Left ventricle myocardium inferior (tissue), 1 donor: ENCODE results near the gene SEMA4B. TPM values are rescaled to one million over a fixed set of nuclear protein-coding genes. Genes with fewer than 3 reads are reported as not detected.

Source experiments
- DNase-seq: peaks from one replicate; pipeline ENCODE4 v3.0.0-alpha.2; 2020
- H3K27ac ChIP-seq: fragments of 200-600 bp; replicated peaks from 2 replicates; pipeline ENCODE4 v1.8.0; 2021
- H3K27me3 ChIP-seq: fragments of 200-600 bp; 2 replicates; pipeline ENCODE4 v1.8.0; 2021; ENCODE audit warnings: low read depth
- H3K36me3 ChIP-seq: fragments of 200-600 bp; 2 replicates; pipeline ENCODE4 v1.8.0; 2021
- H3K4me1 ChIP-seq: fragments of 200-600 bp; 2 replicates; pipeline ENCODE4 v1.8.0; 2021
- H3K4me3 ChIP-seq: fragments of 200-600 bp; 2 replicates; pipeline ENCODE4 v1.8.0; 2021; ENCODE audit warnings: mild to moderate bottlenecking, moderate library complexity
- H3K9me3 ChIP-seq: fragments of 200-600 bp; replicated peaks from 2 replicates; pipeline ENCODE4 v1.8.0; 2021
- CTCF ChIP-seq: fragments of 200-600 bp; IDR thresholded peaks from 2 replicates; pipeline ENCODE4 v1.8.0; 2021; ENCODE audit warnings: antibody characterized with exemption, mild to moderate bottlenecking, borderline replicate concordance
- intact Hi-C: fragments of 100-400 bp; cut with micrococcal nuclease; formaldehyde crosslinking; loops from one replicate; pipeline ENCODE4 v1.11.0; 2022
- total RNA-seq: library from RNA; stranded (reverse); fragmentation: NEBNext Ultra II Directional; extraction: Animal tissue kit (Norgen Biotek cat#: 25700); gene quantifications from one replicate; pipeline ENCODE4 v1.2.1, GENCODE V29; 2021
- donor health status: DM: no; HTN: yes; CAD: no; lungs with severe emphysema.

Gene SEMA4B
- total RNA-seq, 1 donor from 2014 or later = 22.7 TPM

- no peak for TF ChIP-seq CTCF
- no peaks in the 10 kb centered on the region for H3K27me3 ChIP-seq
- H3K36me3 ChIP-seq = peaks cover 18% of the 10 kb centered on the region
- intact Hi-C loops = no loop called here
- H3K9me3 ChIP-seq = no peaks in the 10 kb centered on the region
- H3K4me1 ChIP-seq = peaks cover 66% of the 10 kb centered on the region
- peak within 1 kb of the TSS; percentile 98 for H3K27ac ChIP-seq
- peak; percentile 94 for DNase-seq
- peak within 1 kb of the TSS; percentile 87 for H3K4me3 ChIP-seq
Observed at GRCh38 chr15:90265271-90266060, 64.3 kb downstream of the SEMA4B start, which contains the start of gene NGRN. NGRN (plus strand) TSS chr15:90265672; CDS start chr15:90265713, 41 bp downstream.

- peaks cover 72% of the 10 kb centered on the region for H3K4me1 ChIP-seq
- no peaks in the 10 kb centered on the region for H3K9me3 ChIP-seq
- H3K4me3 ChIP-seq = peak overlapping the region; percentile 87
- DNase-seq = no peak
- peaks cover 24% of the 10 kb centered on the region for H3K36me3 ChIP-seq
- peak overlapping the region; percentile 98 for H3K27ac ChIP-seq
- no peak for TF ChIP-seq CTCF
- H3K27me3 ChIP-seq = no peaks in the 10 kb centered on the region
- intact Hi-C loops = no loop called here
Observed at GRCh38 chr15:90266061-90266431, 64.9 kb downstream of the SEMA4B start.

GRCh38 chr15:90266485-90266884 is 65.4 kb downstream of the SEMA4B start:
- Histone ChIP-seq H3K9me3 (no peaks in the 10 kb centered on the region), H3K4me1 (peaks cover 76% of the 10 kb centered on the region), H3K4me3 (peak overlapping the region; percentile 87), H3K36me3 (peaks cover 28% of the 10 kb centered on the region), H3K27ac (peak overlapping the region; percentile 98), H3K27me3 (no peaks in the 10 kb centered on the region)
- intact Hi-C loops = no loop called here
- no peak for DNase-seq
- TF ChIP-seq CTCF = no peak

- Histone ChIP-seq H3K9me3 (no peaks in the 10 kb centered on the region), H3K36me3 (peaks cover 48% of the 10 kb centered on the region), H3K27ac (no peak overlapping the region), H3K4me1 (peaks cover 96% of the 10 kb centered on the region), H3K4me3 (peak overlapping the region; percentile 87), H3K27me3 (no peaks in the 10 kb centered on the region)
- no peak for TF ChIP-seq CTCF
- no peak for DNase-seq
- intact Hi-C loops = no loop called here
Observed at GRCh38 chr15:90268415-90268814, 67.3 kb downstream of the SEMA4B start.

GRCh38 chr15:90270502-90271150 is 69.5 kb downstream of the SEMA4B start:
- Histone ChIP-seq H3K27ac (peak overlapping the region; percentile 58), H3K4me1 (peaks cover 79% of the 10 kb centered on the region), H3K27me3 (no peaks in the 10 kb centered on the region), H3K36me3 (peaks cover 61% of the 10 kb centered on the region), H3K4me3 (no peak overlapping the region), H3K9me3 (no peaks in the 10 kb centered on the region)
- intact Hi-C loops = no loop called here
- no peak for TF ChIP-seq CTCF
- DNase-seq = no peak
